IMR-90 (cell line): ENCODE data around the gene ERBB4. TPM values are rescaled to one million over a fixed set of nuclear protein-coding genes. Genes with fewer than 3 reads are reported as not detected.

Experiments used
- ATAC-seq: fragments of 200-7000 bp; cut with Tn5 transposase; 2 replicates; pipeline ENCODE4 v1.9.1; 2020; ENCODE audit warnings: low read depth, mild to moderate bottlenecking, moderate library complexity
- BruUV-seq: library from RNA; stranded (reverse); fragments of 400-500 nt; replicated peaks from 2 replicates; lab custom pipeline; 2021; lab: Mats Ljungman, UMichigan
- CTCF ChIA-PET: fragments of 300-600 bp; formaldehyde crosslinking; extraction: SDS; loops from one replicate; lab custom pipeline; 2021; ENCODE audit warnings: antibody characterized with exemption; lab: Yijun Ruan, JAX
- POLR2A ChIA-PET: fragments of 300-600 bp; sonication (Branson Sonifier 250); formaldehyde crosslinking; loops from one replicate; lab custom pipeline; 2022; ENCODE audit warnings: antibody characterized with exemption; ENCODE audit not compliant: unreplicated experiment; lab: Charles Lee
- DNase-seq: peaks from one replicate; pipeline ENCODE4 v3.0.0; 2013
- H2AFZ ChIP-seq: replicated peaks from 2 replicates; pipeline ENCODE3; 2013; ENCODE audit warnings: low read length, mild to moderate bottlenecking; ENCODE audit not compliant: poor library complexity
- H2AK5ac ChIP-seq: 2 replicates; pipeline ENCODE4 v1.6.1; 2013; ENCODE audit warnings: low read depth, low read length, inconsistent platforms
- H2AK9ac ChIP-seq: replicated peaks from 2 replicates; pipeline ENCODE3; 2013; ENCODE audit warnings: mild to moderate bottlenecking, low read depth, low read length, moderate library complexity; ENCODE audit not compliant: poor library complexity
- H2BK120ac ChIP-seq: 2 replicates; pipeline ENCODE4 v1.6.1; 2013; ENCODE audit warnings: low read depth, low read length, inconsistent platforms
- H2BK15ac ChIP-seq: 3 replicates; pipeline ENCODE4 v1.6.1; 2013; ENCODE audit warnings: low read depth, low read length, inconsistent platforms
- H2BK20ac ChIP-seq: 2 replicates; pipeline ENCODE4 v1.6.1; 2013; ENCODE audit warnings: low read depth, mild to moderate bottlenecking, inconsistent platforms, low read length, moderate library complexity
- H2BK5ac ChIP-seq: 2 replicates; pipeline ENCODE4 v1.6.1; 2013; ENCODE audit warnings: mild to moderate bottlenecking, low read depth, low read length, inconsistent platforms; ENCODE audit not compliant: poor library complexity, severe bottlenecking
- H3K14ac ChIP-seq: replicated peaks from 2 replicates; pipeline ENCODE4 v1.6.1; 2013; ENCODE audit warnings: low read depth, low read length, inconsistent platforms
- H3K18ac ChIP-seq: 2 replicates; pipeline ENCODE4 v1.6.1; 2013; ENCODE audit warnings: low read depth, low read length, control low read depth
- H3K23ac ChIP-seq: 2 replicates; pipeline ENCODE4 v1.6.1; 2013; ENCODE audit warnings: low read depth, low read length, inconsistent platforms
- H3K27ac ChIP-seq: 2 replicates; pipeline ENCODE4 v1.5.1; 2013; ENCODE audit warnings: mild to moderate bottlenecking, control low read depth, low read length; ENCODE audit not compliant: insufficient read depth
- H3K27me3 ChIP-seq: 2 replicates; pipeline ENCODE4 v1.6.1; 2013; ENCODE audit warnings: low read length; ENCODE audit not compliant: control insufficient read depth, insufficient read depth
- H3K36me3 ChIP-seq: 2 replicates; pipeline ENCODE4 v1.6.1; 2013; ENCODE audit warnings: low read length, mixed read lengths; ENCODE audit not compliant: control insufficient read depth, insufficient read depth
- H3K4ac ChIP-seq: 2 replicates; pipeline ENCODE4 v1.6.1; 2013; ENCODE audit warnings: low read depth, low read length, inconsistent platforms
- H3K4me1 ChIP-seq: 2 replicates; pipeline ENCODE4 v1.6.1; 2013; ENCODE audit warnings: low read length, mixed read lengths; ENCODE audit not compliant: control insufficient read depth, insufficient read depth
- H3K4me2 ChIP-seq: 2 replicates; pipeline ENCODE4 v1.6.1; 2013; ENCODE audit warnings: low read depth, mild to moderate bottlenecking, control low read depth, low read length, moderate library complexity
- H3K4me3 ChIP-seq: 2 replicates; pipeline ENCODE4 v1.5.1; 2013; ENCODE audit warnings: low read depth, mild to moderate bottlenecking, control low read depth, low read length, moderate library complexity; ENCODE audit not compliant: insufficient read depth
- H3K56ac ChIP-seq: 2 replicates; pipeline ENCODE4 v1.6.1; 2013; ENCODE audit warnings: low read length, inconsistent platforms; ENCODE audit not compliant: insufficient read depth; ENCODE audit errors: extremely low read depth
- H3K79me1 ChIP-seq, 2 experiments: 2 replicates each; pipeline ENCODE4 v1.6.1; 2013; ENCODE audit warnings: low read length in 2 of 2, inconsistent platforms in 1 of 2, low read depth in 1 of 2
- H3K9ac ChIP-seq: 2 replicates; pipeline ENCODE4 v1.6.1; 2013; ENCODE audit warnings: low read depth, low read length, control low read depth
- H3K9me1 ChIP-seq: 2 replicates; pipeline ENCODE4 v1.6.1; 2013; ENCODE audit warnings: low read length, inconsistent platforms; ENCODE audit not compliant: insufficient read depth
- H3K9me3 ChIP-seq: 2 replicates; pipeline ENCODE4 v1.6.1; 2013; ENCODE audit warnings: low read length; ENCODE audit not compliant: control insufficient read depth, insufficient read depth
- H4K20me1 ChIP-seq: 2 replicates; pipeline ENCODE4 v1.6.1; 2013; ENCODE audit warnings: low read length, inconsistent platforms; ENCODE audit not compliant: insufficient read depth
- H4K5ac ChIP-seq: 2 replicates; pipeline ENCODE4 v1.6.1; 2013; ENCODE audit warnings: mild to moderate bottlenecking, low read depth, low read length, control low read depth
- H4K8ac ChIP-seq, 2 experiments: 2 replicates each; pipeline ENCODE4 v1.6.1; 2013; ENCODE audit warnings: low read depth in 2 of 2, low read length in 2 of 2, control low read depth in 1 of 2, inconsistent platforms in 1 of 2
- H4K91ac ChIP-seq: 2 replicates; pipeline ENCODE4 v1.6.1; 2013; ENCODE audit warnings: low read depth, low read length, inconsistent platforms; ENCODE audit not compliant: insufficient read depth
- BHLHE40 ChIP-seq: fragments of 150-350 bp; IDR thresholded peaks from 2 replicates; pipeline ENCODE4 v1.6.1; 2016; ENCODE audit warnings: mild to moderate bottlenecking, low read depth, low read length
- CHD1 ChIP-seq: IDR thresholded peaks from 2 replicates; pipeline ENCODE4 v1.6.1; 2012; ENCODE audit warnings: low read depth, low read length, improper control_type of control experiment
- FOS ChIP-seq: fragments of 150-350 bp; IDR thresholded peaks from 2 replicates; pipeline ENCODE4 v1.6.1; 2016; ENCODE audit warnings: low read depth, low read length
- MAFK ChIP-seq: IDR thresholded peaks from 2 replicates; pipeline ENCODE4 v1.6.1; 2012; ENCODE audit warnings: low read depth, low read length, improper control_type of control experiment
- MAZ ChIP-seq: IDR thresholded peaks from 2 replicates; pipeline ENCODE4 v1.6.1; 2012; ENCODE audit warnings: low read depth, mild to moderate bottlenecking, low read length, improper control_type of control experiment, moderate library complexity, borderline replicate concordance
- MXI1 ChIP-seq: IDR thresholded peaks from 2 replicates; pipeline ENCODE4 v1.6.1; 2012; ENCODE audit warnings: low read depth, mild to moderate bottlenecking, low read length, moderate library complexity, borderline replicate concordance
- NFE2L2 ChIP-seq: fragments of 150-350 bp; IDR thresholded peaks from 2 replicates; pipeline ENCODE4 v1.6.1; 2016; ENCODE audit warnings: low read depth, mild to moderate bottlenecking, low read length
- POLR2A ChIP-seq: IDR thresholded peaks from 2 replicates; pipeline ENCODE4 v1.6.1; 2012; ENCODE audit warnings: mild to moderate bottlenecking, low read depth, low read length
- RAD21 ChIP-seq: IDR thresholded peaks from 2 replicates; pipeline ENCODE4 v1.6.1; 2012; ENCODE audit warnings: low read length, improper control_type of control experiment
- RCOR1 ChIP-seq: IDR thresholded peaks from 2 replicates; pipeline ENCODE4 v1.6.1; 2012; ENCODE audit warnings: mild to moderate bottlenecking, low read length, improper control_type of control experiment; ENCODE audit not compliant: insufficient replicate concordance
- RFX5 ChIP-seq: IDR thresholded peaks from 2 replicates; pipeline ENCODE4 v1.8.0; 2012; ENCODE audit warnings: low read depth, mild to moderate bottlenecking, low read length, moderate library complexity
- SMC3 ChIP-seq: fragments of 150-350 bp; IDR thresholded peaks from 2 replicates; pipeline ENCODE4 v1.6.1; 2016; ENCODE audit warnings: low read depth, mild to moderate bottlenecking, antibody characterized with exemption, low read length, moderate library complexity
- WGBS, 2 experiments: methylation state at CpG; one replicate each; pipeline versions ENCODE4 v1.1.5 to v1.1.7; 2013; ENCODE audit warnings: missing lambda C conversion rate in 2 of 2; ENCODE audit not compliant: insufficient read length in 1 of 2; ENCODE audit errors: extremely low coverage in 2 of 2; 5-methylcytosine and 5-hydroxymethylcytosine counted together
- dilution Hi-C: fragments of 300-500 bp; cut with HindIII; formaldehyde crosslinking; loops from one replicate; pipeline ENCODE4 v1.14.3; 2018; ENCODE audit warnings: low sequenced_read_pairs; ENCODE audit not compliant: unreplicated experiment
- in situ Hi-C: fragments of 300-500 bp; cut with MboI; formaldehyde crosslinking; loops from 3 replicates; pipeline ENCODE4 v1.14.3; 2019; ENCODE audit warnings: low sequenced_read_pairs, inconsistent platforms, mixed read lengths
- intact Hi-C: fragments of 100-400 bp; cut with micrococcal nuclease; formaldehyde crosslinking; loops from 2 replicates; pipeline ENCODE4 v1.10.0; 2022
- polyA plus RNA-seq, 3 experiments: library from polyadenylated mRNA; depleted of rRNA; stranded (reverse); fragments of >200 nt; gene quantifications; 2 replicates each; pipeline ENCODE4 v1.2.3, GENCODE V29; 2012; ENCODE audit warnings: low replicate concordance in 1 of 3
- total RNA-seq: library from RNA; depleted of rRNA; stranded (reverse); fragments of >200 nt; gene quantifications from 2 replicates; pipeline ENCODE4 v1.2.3, GENCODE V29; 2012
- TF ChIP-seq, protein P1 (sequence below): fragments of 150-350 bp; IDR thresholded peaks from 2 replicates; pipeline ENCODE4 v1.6.1; 2017; ENCODE audit warnings: mild to moderate bottlenecking, antibody characterized with exemption, low read length, low read depth
- TF ChIP-seq, protein P2 (sequence below): fragments of 150-350 bp; IDR thresholded peaks from 2 replicates; pipeline ENCODE4 v1.6.1; 2016; ENCODE audit warnings: low read depth, mild to moderate bottlenecking, low read length, moderate library complexity, borderline replicate concordance
- TF ChIP-seq, protein P3 (sequence below): conservative IDR thresholded peaks from 2 replicates; pipeline ENCODE4 v1.5.1; 2012; ENCODE audit warnings: mild to moderate bottlenecking, low read depth, low read length, improper control_type of control experiment

ERBB4 gene
- total and polyA plus RNA-seq, 2 of the 4 experiments (the other 2 are of a cell fraction), result not detected

DNA sequence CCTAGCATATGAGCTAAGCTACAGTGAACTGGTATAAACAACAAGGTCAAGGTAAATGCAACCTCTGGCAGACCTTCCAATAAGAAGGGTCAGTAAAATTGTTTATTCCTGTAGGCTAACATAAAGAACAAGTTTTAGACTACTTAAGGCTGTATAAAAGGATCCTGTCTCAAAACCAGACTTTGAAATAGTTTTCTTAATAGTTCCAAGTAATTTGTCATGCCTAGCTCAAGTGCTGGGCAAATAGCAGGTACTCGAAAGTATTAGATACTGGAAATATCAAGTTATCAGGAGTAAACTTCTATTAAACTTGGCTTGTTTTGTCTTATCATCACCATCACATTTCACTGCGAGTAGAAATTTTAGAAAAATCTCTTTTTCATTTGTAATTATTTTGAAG, 1087.0 kb downstream of the ERBB4 start:
- Histone ChIP-seq H2AK9ac (no peak overlapping the region), H3K4me1 (no peaks in the 10 kb centered on the region), H4K5ac (no peak overlapping the region), H4K91ac (no peak overlapping the region), H3K27ac (no peak overlapping the region), H3K9me3 (no peaks in the 10 kb centered on the region), H3K27me3 (no peaks in the 10 kb centered on the region), H4K20me1 (no peaks in the 10 kb centered on the region), H3K36me3 (no peaks in the 10 kb centered on the region), H3K4me3 (no peak overlapping the region), H3K4me2 (no peak overlapping the region), H4K8ac (no peak overlapping the region), H3K23ac (no peak overlapping the region), H2BK15ac (no peak overlapping the region), H3K9ac (no peak overlapping the region), H2BK5ac (no peak overlapping the region), H2BK20ac (no peak overlapping the region), H3K56ac (no peak overlapping the region), H3K18ac (no peak overlapping the region), H3K79me1 (no peaks in the 10 kb centered on the region), H2AK5ac (no peak overlapping the region), H3K9me1 (no peaks in the 10 kb centered on the region), H3K4ac (no peak overlapping the region), H2BK120ac (no peak overlapping the region), H3K14ac (no peak overlapping the region), H2AFZ (no peak overlapping the region)
- in situ Hi-C loops (no loop called here), intact Hi-C loops (no loop called here), dilution Hi-C loops (no loop called here)
- ATAC-seq, result no peak
- CTCF ChIA-PET, result no interaction called here
- no peak for DNase-seq
- WGBS, 2 experiments, result no CpG with 5 or more reads among the region's 2 CpGs
- TF ChIP-seq, protein P1, sequence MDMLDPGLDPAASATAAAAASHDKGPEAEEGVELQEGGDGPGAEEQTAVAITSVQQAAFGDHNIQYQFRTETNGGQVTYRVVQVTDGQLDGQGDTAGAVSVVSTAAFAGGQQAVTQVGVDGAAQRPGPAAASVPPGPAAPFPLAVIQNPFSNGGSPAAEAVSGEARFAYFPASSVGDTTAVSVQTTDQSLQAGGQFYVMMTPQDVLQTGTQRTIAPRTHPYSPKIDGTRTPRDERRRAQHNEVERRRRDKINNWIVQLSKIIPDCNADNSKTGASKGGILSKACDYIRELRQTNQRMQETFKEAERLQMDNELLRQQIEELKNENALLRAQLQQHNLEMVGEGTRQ, result no peak
- TF ChIP-seq SMC3, result no peak
- TF ChIP-seq MAFK, result no peak
- TF ChIP-seq NFE2L2, result no peak
- no peak for TF ChIP-seq MXI1
- TF ChIP-seq, protein P2, sequence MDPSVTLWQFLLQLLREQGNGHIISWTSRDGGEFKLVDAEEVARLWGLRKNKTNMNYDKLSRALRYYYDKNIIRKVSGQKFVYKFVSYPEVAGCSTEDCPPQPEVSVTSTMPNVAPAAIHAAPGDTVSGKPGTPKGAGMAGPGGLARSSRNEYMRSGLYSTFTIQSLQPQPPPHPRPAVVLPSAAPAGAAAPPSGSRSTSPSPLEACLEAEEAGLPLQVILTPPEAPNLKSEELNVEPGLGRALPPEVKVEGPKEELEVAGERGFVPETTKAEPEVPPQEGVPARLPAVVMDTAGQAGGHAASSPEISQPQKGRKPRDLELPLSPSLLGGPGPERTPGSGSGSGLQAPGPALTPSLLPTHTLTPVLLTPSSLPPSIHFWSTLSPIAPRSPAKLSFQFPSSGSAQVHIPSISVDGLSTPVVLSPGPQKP, result no peak
- no peak for TF ChIP-seq FOS
- no peak for TF ChIP-seq MAZ
- no peak for TF ChIP-seq POLR2A
- TF ChIP-seq RAD21, result no peak
- no peak for TF ChIP-seq CHD1
- no peak for TF ChIP-seq BHLHE40
- no peak for TF ChIP-seq RFX5
- TF ChIP-seq, protein P3, sequence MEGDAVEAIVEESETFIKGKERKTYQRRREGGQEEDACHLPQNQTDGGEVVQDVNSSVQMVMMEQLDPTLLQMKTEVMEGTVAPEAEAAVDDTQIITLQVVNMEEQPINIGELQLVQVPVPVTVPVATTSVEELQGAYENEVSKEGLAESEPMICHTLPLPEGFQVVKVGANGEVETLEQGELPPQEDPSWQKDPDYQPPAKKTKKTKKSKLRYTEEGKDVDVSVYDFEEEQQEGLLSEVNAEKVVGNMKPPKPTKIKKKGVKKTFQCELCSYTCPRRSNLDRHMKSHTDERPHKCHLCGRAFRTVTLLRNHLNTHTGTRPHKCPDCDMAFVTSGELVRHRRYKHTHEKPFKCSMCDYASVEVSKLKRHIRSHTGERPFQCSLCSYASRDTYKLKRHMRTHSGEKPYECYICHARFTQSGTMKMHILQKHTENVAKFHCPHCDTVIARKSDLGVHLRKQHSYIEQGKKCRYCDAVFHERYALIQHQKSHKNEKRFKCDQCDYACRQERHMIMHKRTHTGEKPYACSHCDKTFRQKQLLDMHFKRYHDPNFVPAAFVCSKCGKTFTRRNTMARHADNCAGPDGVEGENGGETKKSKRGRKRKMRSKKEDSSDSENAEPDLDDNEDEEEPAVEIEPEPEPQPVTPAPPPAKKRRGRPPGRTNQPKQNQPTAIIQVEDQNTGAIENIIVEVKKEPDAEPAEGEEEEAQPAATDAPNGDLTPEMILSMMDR, result no peak
- TF ChIP-seq RCOR1, result no peak
- POLR2A ChIA-PET, result no interaction called here
- BruUV-seq, result no TSS peak
